ENCODE data around the gene PCMTD2. TPM values are rescaled to one million over a fixed set of nuclear protein-coding genes. Genes with fewer than 3 reads are reported as not detected.

PCMTD2 gene
- total and polyA plus RNA-seq, 2 of the 13 experiments (the other 11 are each of a cell fraction or from before 2014, with no cell fraction given) = 47.0 to 76.9 TPM

- TF ChIP-seq TFDP2 (CRISPR knock-in tag; IDR thresholded peaks at IDR 0.05) (0 out of 2 replicates have a peak, but pooled peaks have one; percentile 36), ZNF160 (CRISPR knock-in tag; IDR thresholded peaks at IDR 0.05) (peak; percentile 77; the same call in 1 of the 2 replicates), ZNF350 (CRISPR knock-in tag; IDR thresholded peaks at IDR 0.05; ENCODE audit: borderline replicate concordance, low read depth) (peak; percentile 64; the same call in 1 of the 2 replicates), CEBPZ (IDR thresholded peaks at IDR 0.05; ENCODE audit: low read length) (no peak), ZNF660 (CRISPR knock-in tag; IDR thresholded peaks at IDR 0.05; ENCODE audit: borderline replicate concordance, low read depth) (no peak), ZNF644 (CRISPR knock-in tag; IDR thresholded peaks at IDR 0.05; ENCODE audit: low read depth) (peak; percentile 92), CREB3 (CRISPR knock-in tag; IDR thresholded peaks at IDR 0.05) (no peak), LCORL (IDR thresholded peaks at IDR 0.05) (no peak), LCORL (CRISPR knock-in tag; IDR thresholded peaks at IDR 0.05) (peak; percentile 96; the same call in 1 of the 2 replicates), MEIS1 (CRISPR knock-in tag; IDR thresholded peaks at IDR 0.05; ENCODE audit: borderline replicate concordance) (0 out of 2 replicates have a peak, but pooled peaks have one; percentile 70), ZNF550 (CRISPR knock-in tag; IDR thresholded peaks at IDR 0.05; ENCODE audit: borderline replicate concordance) (no peak), PHF21A (CRISPR knock-in tag; IDR thresholded peaks at IDR 0.05) (peak; percentile 86), HNF1B (CRISPR knock-in tag; IDR thresholded peaks at IDR 0.05) (peak; percentile 75), E2F1 (CRISPR knock-in tag; IDR thresholded peaks at IDR 0.05) (no peak), IRX3 (CRISPR knock-in tag; IDR thresholded peaks at IDR 0.05; ENCODE audit: borderline replicate concordance, low read depth) (no peak), ARNT (IDR thresholded peaks at IDR 0.05) (no peak), CHD2 (IDR thresholded peaks at IDR 0.05; ENCODE audit: low read depth, low read length) (0 out of 2 replicates have a peak, but pooled peaks have one; percentile 32)
These were observed 17.3 kb upstream of the PCMTD2 start (continued) for GRCh38 chr20:64238115-64238825.
